ENCODE measurements around the gene FAM174A.
A peak's percentile ranks its signal among the peaks of the same experiment; 100 is the strongest.

Gene FAM174A

GRCh38 chr5:100535060-100536005 lies at the start of gene FAM174A:
Gene FAM174A, plus strand, starts transcription at chr5:100535374. Its CDS starts 157 bp downstream, at chr5:100535531.
- DNase-seq (ENCODE audit: low read depth in 2 of 2), result peak; percentile 88

GRCh38 chr5:100493996-100494395 lies 41.2 kb upstream of the FAM174A start:
- no peak for DNase-seq (ENCODE audit: low read depth in 2 of 2)

GRCh38 chr5:100496296-100496695 lies 38.9 kb upstream of the FAM174A start:
- DNase-seq (ENCODE audit: low read depth in 2 of 2), result no peak

GRCh38 chr5:100502684-100503083 lies 32.5 kb upstream of the FAM174A start:
- DNase-seq (ENCODE audit: low read depth in 2 of 2), result no peak

- no peak for DNase-seq (ENCODE audit: low read depth in 2 of 2)
These were observed 29.0 kb upstream of the FAM174A start for GRCh38 chr5:100505984-100506670.

GRCh38 chr5:100516285-100516684 lies 18.9 kb upstream of the FAM174A start:
- DNase-seq (ENCODE audit: low read depth in 2 of 2), result no peak

- DNase-seq (ENCODE audit: low read depth in 2 of 2), result no peak
These were observed 17.7 kb upstream of the FAM174A start for GRCh38 chr5:100517301-100517974.

GRCh38 chr5:100518377-100518776 lies 16.8 kb upstream of the FAM174A start:
- no peak for DNase-seq (ENCODE audit: low read depth in 2 of 2)

GRCh38 chr5:100519075-100519474 lies 16.1 kb upstream of the FAM174A start:
- no peak for DNase-seq (ENCODE audit: low read depth in 2 of 2)

- DNase-seq (ENCODE audit: low read depth in 2 of 2), result no peak
These were observed 14.8 kb upstream of the FAM174A start for GRCh38 chr5:100520348-100520747.

GRCh38 chr5:100537946-100538345 lies 2.8 kb downstream of the FAM174A start:
- DNase-seq (ENCODE audit: low read depth in 2 of 2), result no peak

GRCh38 chr5:100539519-100539918 lies 4.3 kb downstream of the FAM174A start:
- no peak for DNase-seq (ENCODE audit: low read depth in 2 of 2)

GRCh38 chr5:100542086-100542485 lies 6.9 kb downstream of the FAM174A start:
- no peak for DNase-seq (ENCODE audit: low read depth in 2 of 2)

GRCh38 chr5:100546001-100546400 lies 10.8 kb downstream of the FAM174A start:
- DNase-seq (ENCODE audit: low read depth in 2 of 2), result no peak

- no peak for DNase-seq (ENCODE audit: low read depth in 2 of 2)
These were observed 15.4 kb downstream of the FAM174A start for GRCh38 chr5:100550531-100551051.

- DNase-seq (ENCODE audit: low read depth in 2 of 2), result no peak
These were observed 16.0 kb downstream of the FAM174A start for GRCh38 chr5:100551183-100551582.

- DNase-seq (ENCODE audit: low read depth in 2 of 2), result no peak
These were observed 18.0 kb downstream of the FAM174A start for GRCh38 chr5:100553209-100553608.

- DNase-seq (ENCODE audit: low read depth in 2 of 2), result no peak
These were observed 25.7 kb downstream of the FAM174A start for GRCh38 chr5:100560860-100561259.

GRCh38 chr5:100562821-100563220 lies 27.6 kb downstream of the FAM174A start:
- no peak for DNase-seq (ENCODE audit: low read depth in 2 of 2)

- DNase-seq (ENCODE audit: low read depth in 2 of 2), result no peak
These were observed 31.4 kb downstream of the FAM174A start for GRCh38 chr5:100566382-100567141.

- no peak for DNase-seq (ENCODE audit: low read depth in 2 of 2)
These were observed 39.5 kb downstream of the FAM174A start for GRCh38 chr5:100574716-100575115.

Data from stimulated activated CD4-positive, alpha-beta T cell treated with anti-CD3 and anti-CD28 coated beads, Interleukin-12 subunit alpha, Interleukin-12 subunit beta, amount 100 ng/mL, for 24 hours (primary cell).